GM12891 (cell line): ENCODE results near the gene EPS8.

Experiments used
- PAX5 ChIP-seq: IDR thresholded peaks from 2 replicates; pipeline ENCODE4 v1.6.1; 2011; ENCODE audit warnings: low read length, moderate library complexity, mild to moderate bottlenecking; ENCODE audit not compliant: insufficient read depth, severe bottlenecking
- POLR2A ChIP-seq: IDR thresholded peaks from 2 replicates; pipeline ENCODE4 v1.6.1; 2011; ENCODE audit warnings: low read depth, low read length, control low read depth
- POLR2AphosphoS5 ChIP-seq: IDR thresholded peaks from 2 replicates; pipeline ENCODE4 v1.6.1; 2011; ENCODE audit warnings: low read depth, low read length, control low read depth
- POU2F2 ChIP-seq: IDR thresholded peaks from 2 replicates; pipeline ENCODE4 v1.6.1; 2011; ENCODE audit warnings: low read depth, mild to moderate bottlenecking, control low read depth, low read length, moderate library complexity
- SPI1 ChIP-seq: IDR thresholded peaks from 2 replicates; pipeline ENCODE4 v1.6.1; 2011; ENCODE audit warnings: low read depth, low read length, control low read depth
- TAF1 ChIP-seq: IDR thresholded peaks from 2 replicates; pipeline ENCODE4 v1.6.1; 2011; ENCODE audit warnings: low read depth, low read length, control low read depth

DNA sequence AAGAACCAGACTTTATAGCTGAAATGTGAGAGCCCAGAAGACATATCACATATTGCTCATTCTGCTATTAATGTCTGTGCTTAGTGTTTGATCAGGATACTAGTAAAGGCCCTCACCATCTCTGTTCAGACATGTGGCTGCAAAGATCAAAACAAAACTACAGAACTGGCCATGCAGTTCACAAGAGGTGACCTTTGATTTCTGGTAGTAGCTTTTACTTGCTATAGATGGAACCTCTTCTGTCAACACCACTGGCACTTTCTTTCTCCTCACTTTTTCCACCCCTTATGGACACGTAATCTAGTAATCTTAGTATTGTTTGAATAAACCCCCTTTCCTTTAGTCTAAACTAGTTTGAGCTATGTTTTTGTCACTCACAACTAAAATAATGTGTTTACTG lies 214.8 kb downstream of the EPS8 start:
- TF ChIP-seq POLR2A (no peak), POU2F2 (no peak), POLR2AphosphoS5 (no peak), SPI1 (no peak), TAF1 (no peak), PAX5 (no peak)
